H1 (cell line): Measurements from ENCODE around the gene RASSF4. TPM values are rescaled to one million over a fixed set of nuclear protein-coding genes. Genes with fewer than 3 reads are reported as not detected.

Experiments
- CBX8 ChIP-seq: fragments of 300-800, 300-1000 bp; sonication (generic); IDR thresholded peaks from 2 replicates; pipeline ENCODE4 v1.7.1; 2016; ENCODE audit warnings: low read depth, low read length, borderline replicate concordance
- CHD7 ChIP-seq: fragments of 300-600 bp; sonication (generic); IDR thresholded peaks from 2 replicates; pipeline ENCODE4 v1.7.1; 2012; ENCODE audit warnings: low read length, moderate library complexity, mild to moderate bottlenecking, inconsistent platforms; ENCODE audit not compliant: insufficient replicate concordance
- POLR2AphosphoS5 ChIP-seq: IDR thresholded peaks from 2 replicates; pipeline ENCODE4 v1.6.1; 2011; ENCODE audit warnings: low read depth, low read length
- TBP ChIP-seq: IDR thresholded peaks from 2 replicates; pipeline ENCODE4 v1.6.1; 2011; ENCODE audit warnings: low read depth, low read length, improper control_type of control experiment
- TEAD4 ChIP-seq: IDR thresholded peaks from 2 replicates; pipeline ENCODE4 v1.6.1; 2012; ENCODE audit warnings: low read depth, low read length, inconsistent platforms, mixed read lengths
- polyA plus RNA-seq, 7 experiments: library from polyadenylated mRNA; depleted of rRNA in 3 of 7; stranded (reverse) in 5 of 7; unstranded in 2 of 7; fragments of >200 nt in 5 of 7; fragments of 200-250 nt in 2 of 7; gene quantifications; 1 replicate in 5 of 7; 2 replicates in 1 of 7; 4 replicates in 1 of 7; pipeline versions ENCODE4 v1.2.1 to v1.2.3, GENCODE V29; 2011 to 2013; ENCODE audit warnings: missing spikeins in 2 of 7, mixed read lengths in 2 of 7
- total RNA-seq: library from RNA; stranded (reverse); fragmentation: NEBNext Ultra II Directional; extraction: Animal tissue kit (Norgen Biotek cat#: 25700); gene quantifications from 2 replicates; pipeline ENCODE4 v1.2.1, GENCODE V29; 2021

RASSF4 gene
- total and polyA plus RNA-seq, 2 of the 8 experiments (the other 6 are each of a cell fraction or from before 2014, with no cell fraction given) = 14.3 to 14.5 TPM

- TF ChIP-seq CHD7 = no peak
- TF ChIP-seq POLR2AphosphoS5 = no peak
- TF ChIP-seq CBX8 = no peak
- no peak for TF ChIP-seq TEAD4
- TF ChIP-seq TBP = no peak
- TF ChIP-seq, all 59 proteins: peak for 0
Observed at GRCh38 chr10:44977287-44978212, 17.9 kb downstream of the RASSF4 start (continued).
